H1 (cell line): ENCODE results near the gene PRPF6. TPM values are rescaled to one million over a fixed set of nuclear protein-coding genes. Genes with fewer than 3 reads are reported as not detected.

Source experiments
- BCL11A ChIP-seq, 2 experiments: IDR thresholded peaks; one replicate each; pipeline ENCODE4 v1.6.1; 2011; ENCODE audit warnings: low read depth in 2 of 2, low read length in 2 of 2, mild to moderate bottlenecking in 2 of 2
- CHD7 ChIP-seq: fragments of 300-600 bp; sonication (generic); IDR thresholded peaks from 2 replicates; pipeline ENCODE4 v1.7.1; 2012; ENCODE audit warnings: low read length, moderate library complexity, mild to moderate bottlenecking, inconsistent platforms; ENCODE audit not compliant: insufficient replicate concordance
- KDM4A ChIP-seq: IDR thresholded peaks from one replicate; pipeline ENCODE4 v1.7.1; 2012; ENCODE audit warnings: low read depth, mild to moderate bottlenecking, moderate library complexity, low read length, inconsistent platforms; ENCODE audit not compliant: severe bottlenecking
- SIRT6 ChIP-seq: IDR thresholded peaks from one replicate; pipeline ENCODE4 v1.7.1; 2012; ENCODE audit warnings: low read length, inconsistent platforms
- polyA plus RNA-seq, 7 experiments: library from polyadenylated mRNA; depleted of rRNA in 3 of 7; stranded (reverse) in 5 of 7; unstranded in 2 of 7; fragments of >200 nt in 5 of 7; fragments of 200-250 nt in 2 of 7; gene quantifications; 1 replicate in 5 of 7; 2 replicates in 1 of 7; 4 replicates in 1 of 7; pipeline versions ENCODE4 v1.2.1 to v1.2.3, GENCODE V29; 2011 to 2013; ENCODE audit warnings: missing spikeins in 2 of 7, mixed read lengths in 2 of 7
- total RNA-seq: library from RNA; stranded (reverse); fragmentation: NEBNext Ultra II Directional; extraction: Animal tissue kit (Norgen Biotek cat#: 25700); gene quantifications from 2 replicates; pipeline ENCODE4 v1.2.1, GENCODE V29; 2021

The PRPF6 gene
- total and polyA plus RNA-seq, 2 of the 8 experiments (the other 6 are each of a cell fraction or from before 2014, with no cell fraction given) = 27.9 to 76.9 TPM

GRCh38 chr20:64076061-64076997 lies 95.4 kb downstream of the PRPF6 start (continued):
- TF ChIP-seq CHD7 = no peak
- no peak for TF ChIP-seq KDM4A
- TF ChIP-seq SIRT6 = no peak
- TF ChIP-seq BCL11A (IDR thresholded peaks at IDR 0.05; ENCODE audit: low read depth in 2 of 2, low read length in 2 of 2) = no peak
